Tibial nerve (tissue), 4 donors: ENCODE measurements around the gene RPRD1B. TPM values are rescaled to one million over a fixed set of nuclear protein-coding genes. Genes with fewer than 3 reads are reported as not detected.

ENCODE experiments used
- DNase-seq, 2 donors: peaks; one replicate each; pipeline ENCODE4 v3.0.0-alpha.2; 2019; ENCODE audit warnings: low spot score in 2 of 2
- H3K27ac ChIP-seq, 4 donors: fragments of 200-600 bp; sonication (generic) in 3 of 4; one replicate each; pipeline ENCODE4 v1.5.1; 2017 to 2019; ENCODE audit warnings: mild to moderate bottlenecking in 1 of 4
- H3K27me3 ChIP-seq, 2 donors: fragments of 200-600 bp; sonication (generic) in 1 of 2; one replicate each; pipeline versions ENCODE4 v1.5.1 to v1.6.0; 2017 to 2019
- H3K36me3 ChIP-seq, 3 donors: fragments of 200-600 bp; sonication (generic); one replicate each; pipeline ENCODE4 v1.5.1; 2018 to 2019
- H3K4me1 ChIP-seq, 4 donors: fragments of 200-600 bp; sonication (generic) in 3 of 4; one replicate each; pipeline ENCODE4 v1.5.1; 2017 to 2019
- H3K4me3 ChIP-seq, 4 donors: fragments of 200-600 bp; sonication (generic) in 3 of 4; one replicate each; pipeline ENCODE4 v1.5.1; 2017 to 2019; ENCODE audit warnings: mild to moderate bottlenecking in 1 of 4, moderate library complexity in 1 of 4
- H3K9me3 ChIP-seq, 4 donors: fragments of 200-600 bp; sonication (generic) in 3 of 4; one replicate each; pipeline ENCODE4 v1.5.1; 2017 to 2019
- CTCF ChIP-seq, 5 experiments: fragments of 200-600 bp in 3 of 5; fragments of 450-650 bp in 2 of 5; sonication (generic) in 3 of 5; IDR thresholded peaks; one replicate each; pipeline ENCODE4 v1.5.1; 2016 to 2019; ENCODE audit warnings: antibody characterized with exemption in 5 of 5, mild to moderate bottlenecking in 3 of 5, moderate library complexity in 2 of 5
- EP300 ChIP-seq, 2 donors: sonication (generic); formaldehyde crosslinking; IDR thresholded peaks; one replicate each; pipeline ENCODE4 v1.6.1; 2017; ENCODE audit warnings: antibody characterized with exemption in 2 of 2, mild to moderate bottlenecking in 1 of 2
- POLR2A ChIP-seq, 2 donors: fragments of 450-650 bp; IDR thresholded peaks; one replicate each; pipeline ENCODE4 v1.6.1; 2017; ENCODE audit warnings: antibody characterized with exemption in 2 of 2, mild to moderate bottlenecking in 2 of 2, moderate library complexity in 2 of 2
- WGBS, 2 donors: methylation state at CpG; one replicate each; pipeline ENCODE4 v1.1.5; 2018; 5-methylcytosine and 5-hydroxymethylcytosine counted together
- total RNA-seq, 4 donors: library from RNA; depleted of rRNA; stranded (reverse); fragments of >200 nt; gene quantifications; one replicate each; pipeline ENCODE4 v1.1.0, GENCODE V29; 2016

RPRD1B gene
- total RNA-seq, 4 donors from 2014 or later, result 28.5 to 36.3 (median 35.1) TPM

GRCh38 chr20:38089500-38089899 is 56.0 kb downstream of the RPRD1B start:
- no peak overlapping the region for H3K27ac ChIP-seq

GRCh38 chr20:38090061-38090460 is 56.5 kb downstream of the RPRD1B start:
- H3K4me1 ChIP-seq, result peaks cover 0 to 31% (median 20%) of the 10 kb centered on the region in 4 donors
- 86 to 92% methylated on average over 7 of the region's 7 CpGs for WGBS, 2 donors
- H3K36me3 ChIP-seq, result peaks cover 0 to 66% (median 0%) of the 10 kb centered on the region in 3 donors

More at GRCh38 chr20:38089500-38089899, 56.0 kb downstream of the RPRD1B start:
- Histone ChIP-seq H3K27me3 (no peaks in the 10 kb centered on the region), H3K4me1 (peaks cover 0 to 25% (median 14%) of the 10 kb centered on the region in 4 donors), H3K36me3 (peaks cover 0 to 72% (median 0%) of the 10 kb centered on the region in 3 donors), H3K4me3 (no peak overlapping the region), H3K9me3 (no peaks in the 10 kb centered on the region)
- TF ChIP-seq CTCF (IDR thresholded peaks at IDR 0.05) (no peak), POLR2A (IDR thresholded peaks at IDR 0.05) (no peak), EP300 (IDR thresholded peaks at IDR 0.05) (no peak)
- DNase-seq, result no peak
- WGBS, 2 donors, result 84 to 91% methylated on average over 10 of the region's 10 CpGs

GRCh38 chr20:38091441-38092216 is 58.1 kb downstream of the RPRD1B start:
- Histone ChIP-seq H3K36me3 (peaks cover 0 to 50% (median 0%) of the 10 kb centered on the region in 3 donors), H3K9me3 (no peaks in the 10 kb centered on the region), H3K27me3 (no peaks in the 10 kb centered on the region), H3K4me3 (no peak overlapping the region), H3K27ac (peak overlapping the region in 3 of 4 donors; percentile 14 to 66 (median 36)), H3K4me1 (peaks cover 0 to 35% (median 23%) of the 10 kb centered on the region in 4 donors)
- DNase-seq, result no peak
- 50 to 51% methylated on average over 6 of the region's 6 CpGs for WGBS, 2 donors
- TF ChIP-seq POLR2A (IDR thresholded peaks at IDR 0.05) (no peak), EP300 (IDR thresholded peaks at IDR 0.05) (no peak), CTCF (IDR thresholded peaks at IDR 0.05) (no peak)

More at GRCh38 chr20:38090061-38090460, 56.5 kb downstream of the RPRD1B start:
- TF ChIP-seq POLR2A (IDR thresholded peaks at IDR 0.05), result no peak
- no peak for TF ChIP-seq CTCF (IDR thresholded peaks at IDR 0.05)
- no peak for TF ChIP-seq EP300 (IDR thresholded peaks at IDR 0.05)
- Histone ChIP-seq H3K27ac (no peak overlapping the region), H3K4me3 (no peak overlapping the region), H3K27me3 (no peaks in the 10 kb centered on the region), H3K9me3 (no peaks in the 10 kb centered on the region)
- no peak for DNase-seq

- Histone ChIP-seq H3K4me1 (peaks cover 0 to 35% (median 23%) of the 10 kb centered on the region in 4 donors), H3K27me3 (no peaks in the 10 kb centered on the region), H3K4me3 (no peak overlapping the region), H3K36me3 (peaks cover 0 to 43% (median 0%) of the 10 kb centered on the region in 3 donors), H3K9me3 (no peaks in the 10 kb centered on the region), H3K27ac (peak overlapping the region in 3 of 4 donors; percentile 14 to 66 (median 36))
- 65 to 72% methylated on average over 12 of the region's 12 CpGs for WGBS, 2 donors
- no peak for TF ChIP-seq CTCF (IDR thresholded peaks at IDR 0.05)
- no peak for TF ChIP-seq EP300 (IDR thresholded peaks at IDR 0.05)
- TF ChIP-seq POLR2A (IDR thresholded peaks at IDR 0.05), result no peak
- no peak for DNase-seq
Observed at GRCh38 chr20:38092260-38092857, 58.8 kb downstream of the RPRD1B start.

GRCh38 chr20:38092915-38093314 is 59.4 kb downstream of the RPRD1B start:
- Histone ChIP-seq H3K9me3 (no peaks in the 10 kb centered on the region), H3K27me3 (no peaks in the 10 kb centered on the region), H3K36me3 (peaks cover 0 to 38% (median 0%) of the 10 kb centered on the region in 3 donors), H3K4me3 (no peak overlapping the region), H3K27ac (peak overlapping the region in 2 of 4 donors; percentile 36 to 66), H3K4me1 (peaks cover 0 to 35% (median 23%) of the 10 kb centered on the region in 4 donors)
- no peak for DNase-seq
- no peak for TF ChIP-seq EP300 (IDR thresholded peaks at IDR 0.05)
